ENCODE measurements around the gene LHX5.

The LHX5 gene

DNA sequence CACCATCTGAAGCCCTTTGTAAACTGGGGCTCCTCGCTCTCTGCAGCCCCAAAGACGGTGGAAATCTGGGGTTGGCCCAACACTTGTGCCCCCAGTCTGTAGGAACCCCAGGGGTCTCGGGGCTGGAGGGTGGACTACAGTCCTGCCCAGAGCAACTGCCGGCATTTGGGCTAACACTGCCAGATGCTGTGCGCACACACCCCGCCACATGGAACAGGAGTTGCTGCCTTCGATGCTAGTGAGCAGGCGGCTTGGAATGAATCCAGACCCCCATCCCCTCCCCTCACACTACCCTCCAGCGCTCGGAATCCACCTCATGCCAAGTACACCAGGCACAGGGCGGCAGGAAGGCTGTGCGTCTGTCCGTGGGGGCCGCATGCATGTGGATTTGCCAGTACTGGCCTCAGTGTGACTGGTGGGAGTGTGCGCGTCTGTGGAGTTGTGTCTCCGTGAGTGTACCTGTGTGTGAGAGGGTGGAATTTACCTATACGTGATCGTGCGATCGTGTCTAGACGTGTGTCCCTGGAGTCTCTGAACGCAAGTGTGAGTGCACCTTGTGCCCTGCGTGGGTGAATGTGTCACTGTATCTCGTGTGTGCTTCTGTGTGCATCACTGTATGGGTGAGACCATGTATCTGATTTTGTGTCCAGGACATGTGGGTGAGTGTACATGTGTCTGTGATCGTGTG, 5.1 kb downstream of the LHX5 start:
- DNase-seq (ENCODE audit: low spot score), result no peak

DNA sequence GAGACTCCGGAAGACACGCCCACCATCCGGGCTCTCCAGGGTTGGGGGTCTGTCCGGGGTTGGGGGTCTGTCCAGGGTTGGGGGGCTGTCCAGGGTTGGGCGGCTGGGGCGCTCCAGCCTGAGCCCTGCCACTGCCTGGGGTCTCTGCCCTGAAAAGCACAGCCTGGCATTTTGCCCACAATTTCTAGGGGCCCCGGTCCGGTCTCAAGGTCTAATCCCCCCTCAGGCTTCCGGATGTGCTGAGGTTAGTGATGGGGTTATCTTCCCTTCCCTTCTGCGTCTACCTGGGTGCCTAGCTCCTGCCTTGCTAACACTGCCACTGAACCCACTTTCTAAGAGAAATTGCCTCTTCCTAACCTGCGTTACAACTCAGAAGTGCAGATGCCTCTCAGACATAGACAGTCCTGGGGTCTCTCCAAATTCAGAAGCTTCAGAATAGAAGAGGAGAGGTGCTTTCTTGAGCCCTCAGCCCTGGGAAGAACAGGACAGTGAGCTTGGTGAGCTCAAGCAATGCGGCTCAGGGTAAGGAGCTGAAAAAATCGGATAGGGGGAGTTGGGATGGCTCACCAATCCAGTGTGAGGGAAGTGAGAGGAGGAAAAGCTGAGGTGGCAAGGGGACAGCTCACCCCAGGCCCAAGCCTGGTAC, 5.7 kb downstream of the LHX5 start:
- no peak for DNase-seq (ENCODE audit: low spot score)

DNA sequence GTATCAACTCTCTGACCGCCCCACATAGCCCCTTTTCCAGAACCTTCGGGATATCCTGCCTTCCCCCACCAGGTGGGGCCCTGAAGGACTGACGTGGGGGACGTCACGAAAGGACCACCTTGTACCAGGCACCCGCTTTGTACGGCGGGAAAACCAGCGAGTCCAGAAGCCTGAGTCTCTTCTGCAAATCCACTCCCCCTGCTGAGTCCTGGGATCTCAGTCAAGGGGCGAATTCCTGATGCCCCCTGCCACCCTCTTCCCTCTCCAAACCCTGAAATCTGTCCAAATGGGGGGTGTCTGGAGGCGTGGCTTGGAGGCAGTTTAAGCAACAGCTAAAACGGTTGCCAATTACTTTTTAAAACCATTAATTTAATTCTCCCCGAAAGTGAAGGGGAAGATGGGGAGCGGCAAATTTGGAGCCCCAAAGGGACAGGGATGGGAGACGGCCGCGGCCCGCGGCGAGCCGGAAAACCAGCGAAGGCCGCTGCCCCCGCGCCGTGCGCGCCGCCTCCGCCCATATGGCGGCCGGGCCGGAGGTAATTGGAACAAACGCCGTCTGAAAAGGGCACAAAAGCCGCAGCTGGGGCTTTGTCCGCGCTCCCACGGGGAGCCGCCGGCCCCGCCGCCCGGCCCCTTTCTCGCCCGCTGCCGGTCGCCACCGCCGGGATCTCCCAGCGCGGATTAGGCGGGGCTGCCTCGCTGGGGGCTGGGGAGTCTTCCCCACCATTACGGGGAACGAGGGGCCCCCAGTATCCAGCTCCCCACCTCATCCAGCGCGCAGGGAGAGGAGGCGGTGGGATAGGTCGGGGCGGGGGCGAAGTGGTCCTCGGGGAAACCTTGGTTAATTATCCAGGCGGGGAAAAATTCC, 6.6 kb downstream of the LHX5 start:
- DNase-seq (ENCODE audit: low spot score), result no peak

DNA sequence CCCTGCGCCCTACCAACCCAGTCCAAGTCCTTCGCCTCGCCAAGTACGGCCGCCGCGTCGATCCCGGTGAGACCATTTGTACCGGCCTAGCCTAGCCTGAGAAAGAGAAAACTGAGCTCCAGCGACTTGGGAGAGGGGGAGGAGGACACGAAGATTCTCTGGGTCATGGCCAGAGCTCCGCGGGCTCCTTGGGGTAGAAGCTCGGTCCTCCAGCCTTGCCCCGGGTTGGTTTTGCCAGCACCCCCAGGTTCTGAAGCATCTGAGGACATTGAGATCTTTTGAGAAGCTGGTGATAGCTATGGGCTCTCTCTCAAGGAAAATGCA, 7.3 kb downstream of the LHX5 start:
- DNase-seq (ENCODE audit: low spot score), result no peak

DNA sequence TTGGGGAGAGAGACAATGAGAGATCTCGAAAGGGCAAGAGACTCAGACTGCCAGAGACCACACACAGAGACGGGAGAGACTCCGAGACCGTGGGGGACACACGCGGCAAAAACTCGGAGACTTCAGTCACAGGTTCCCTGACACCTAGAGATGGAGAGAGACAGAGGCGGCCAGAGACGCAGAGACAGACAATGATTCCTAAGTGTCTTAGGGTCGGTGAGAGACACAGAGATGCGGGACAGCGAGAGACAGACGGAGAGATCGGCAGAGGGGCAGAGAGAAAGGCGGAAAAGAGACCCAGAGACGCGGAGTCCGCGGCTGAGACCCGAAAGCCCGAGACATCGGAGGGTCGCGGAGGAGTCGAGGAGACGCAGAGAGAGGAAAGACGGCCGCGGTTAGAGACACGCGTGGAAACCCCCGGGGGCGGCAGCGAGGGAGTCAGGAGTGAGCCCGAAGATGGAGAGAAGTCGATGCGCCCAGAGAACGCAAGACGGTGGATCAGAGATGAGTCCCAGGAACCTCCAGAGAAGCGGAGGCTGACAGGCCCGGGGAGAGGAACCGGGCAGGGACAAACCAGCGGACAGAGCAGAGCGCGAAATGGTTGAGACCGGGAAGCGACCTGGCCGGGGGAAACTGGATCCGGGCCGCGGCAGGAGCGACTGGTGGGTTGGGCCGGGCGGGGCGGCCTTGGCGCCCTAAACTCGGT, 7.8 kb downstream of the LHX5 start:
- no peak for DNase-seq (ENCODE audit: low spot score)

DNA sequence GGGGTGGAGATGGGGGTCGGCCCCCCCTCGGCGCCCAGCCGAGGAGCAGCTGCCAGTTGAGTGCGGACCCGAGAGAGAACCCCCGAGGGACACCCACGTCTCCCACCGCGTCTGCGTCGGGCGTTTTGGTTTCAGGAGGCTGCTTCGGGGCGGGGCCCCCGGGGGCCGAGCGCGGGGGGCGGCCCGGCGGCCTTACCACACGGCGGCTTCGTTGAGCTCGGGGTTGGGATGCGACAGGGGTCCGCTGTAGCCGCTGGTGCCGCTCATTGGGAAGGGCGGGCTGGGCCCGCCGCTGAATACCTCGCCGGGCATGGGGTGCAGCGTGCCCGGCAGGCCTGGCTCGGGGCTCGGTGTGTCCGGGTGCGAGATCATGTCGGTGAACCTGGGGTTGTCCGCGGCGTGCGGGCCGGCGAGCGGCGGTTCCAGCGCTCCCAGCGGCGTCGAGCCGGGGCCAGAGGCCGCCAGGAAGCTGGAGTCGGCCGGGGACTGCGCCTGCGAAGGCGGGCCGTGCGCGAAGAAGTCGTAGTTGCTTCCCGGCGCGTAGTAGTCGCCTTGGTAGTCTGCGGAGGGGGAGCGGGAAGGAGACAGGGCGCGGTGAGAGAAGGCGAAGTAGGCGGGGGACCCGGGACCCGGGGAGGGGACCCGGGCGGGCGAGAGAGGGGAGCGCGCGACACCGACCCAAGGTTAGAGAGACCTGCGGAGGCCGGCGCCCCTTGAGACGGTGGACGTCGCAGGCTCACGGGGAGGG, 8.5 kb downstream of the LHX5 start:
- no peak for DNase-seq (ENCODE audit: low spot score)

DNA sequence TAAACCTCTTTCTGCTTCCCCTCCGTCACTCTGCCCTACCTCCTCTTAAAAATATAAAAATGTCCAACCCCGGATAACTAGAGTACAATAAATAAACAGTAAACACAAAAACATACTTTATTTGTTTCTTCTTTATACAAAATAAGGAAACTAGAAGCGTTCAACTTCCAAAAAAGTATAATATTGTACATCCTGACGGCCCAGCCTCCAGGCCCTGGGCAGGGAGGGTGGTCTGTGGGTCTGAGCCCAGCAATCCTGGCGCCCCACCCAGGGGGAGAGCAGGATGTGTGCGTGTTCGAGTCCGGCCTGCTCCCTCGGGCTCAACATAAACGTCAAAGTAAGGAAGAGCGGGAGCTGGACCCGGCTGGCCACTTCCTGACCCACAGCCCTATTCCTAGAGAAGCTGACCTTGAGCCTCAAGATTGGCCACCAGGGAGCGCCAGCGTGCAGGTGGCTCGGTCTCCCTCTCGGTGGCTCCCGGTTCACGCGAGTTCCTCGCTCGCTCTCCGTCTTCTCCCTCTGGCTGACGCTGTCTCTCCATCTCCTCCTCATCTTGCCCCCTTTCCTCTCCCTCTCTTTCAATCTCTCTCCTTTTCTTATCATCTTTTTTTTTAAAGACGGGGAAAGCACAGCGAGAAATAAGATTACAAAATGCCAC, 9.4 kb downstream of the LHX5 start:
- peak; percentile 76 for DNase-seq (ENCODE audit: low spot score)

DNA sequence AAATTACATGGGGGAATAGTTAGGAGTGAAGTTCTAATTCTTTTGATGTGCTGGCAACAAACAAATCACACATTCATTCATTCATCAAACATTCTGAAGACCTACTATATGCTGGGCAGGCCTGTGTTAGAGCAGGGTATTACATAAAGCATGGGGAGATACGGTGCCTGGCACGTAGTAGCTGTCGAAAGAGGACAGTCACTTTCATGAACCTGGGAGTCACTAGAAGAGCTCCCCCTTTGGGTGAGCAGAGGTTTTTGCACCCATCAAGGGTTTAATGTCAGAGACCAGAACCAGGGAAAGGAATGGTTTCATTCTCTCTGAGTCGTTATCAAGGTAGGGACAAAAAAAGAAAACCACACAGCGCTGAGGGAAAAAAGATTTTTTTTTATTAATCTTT, 10.0 kb downstream of the LHX5 start:
- peak; percentile 39 for DNase-seq (ENCODE audit: low spot score)

DNA sequence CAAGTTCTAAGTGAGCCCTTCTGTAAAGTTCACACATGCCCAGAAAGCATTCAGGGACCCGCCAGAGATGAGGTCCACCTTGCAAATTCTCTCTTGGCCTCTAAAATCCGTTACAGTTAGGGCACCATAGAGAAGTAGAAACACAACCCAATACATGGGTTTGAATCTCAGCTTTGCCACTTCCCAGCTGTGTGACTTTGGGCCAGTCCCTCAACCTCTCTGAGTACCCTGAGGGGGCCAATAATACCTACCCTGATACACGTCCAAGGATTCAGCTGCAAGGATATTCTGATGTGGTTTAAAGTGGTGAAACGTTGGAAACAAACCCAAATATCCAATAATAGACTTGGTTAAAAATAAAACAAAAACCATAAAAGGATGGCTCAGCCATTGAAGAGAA, 11.7 kb downstream of the LHX5 start:
- no peak for DNase-seq (ENCODE audit: low spot score)

DNA sequence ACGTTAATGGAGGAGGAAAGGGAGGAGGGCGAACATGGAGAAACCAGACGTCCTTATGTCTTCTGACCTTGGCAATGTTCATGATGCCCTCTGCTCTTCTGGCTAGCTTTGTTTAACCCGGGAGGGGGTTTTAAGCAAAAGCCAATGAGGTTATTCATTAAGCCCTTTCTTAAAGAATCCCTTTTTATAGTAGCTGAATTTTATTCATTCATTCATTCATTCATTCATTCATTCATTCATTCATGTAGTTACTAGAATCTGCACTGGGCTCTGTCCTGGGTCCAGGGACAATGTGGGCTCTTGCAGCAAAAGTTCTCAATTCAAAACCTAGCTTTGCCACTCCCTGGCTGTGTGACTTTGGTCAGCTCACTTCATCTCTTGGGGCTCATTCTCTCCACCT, 14.0 kb downstream of the LHX5 start:
- no peak for DNase-seq (ENCODE audit: low spot score)

DNA sequence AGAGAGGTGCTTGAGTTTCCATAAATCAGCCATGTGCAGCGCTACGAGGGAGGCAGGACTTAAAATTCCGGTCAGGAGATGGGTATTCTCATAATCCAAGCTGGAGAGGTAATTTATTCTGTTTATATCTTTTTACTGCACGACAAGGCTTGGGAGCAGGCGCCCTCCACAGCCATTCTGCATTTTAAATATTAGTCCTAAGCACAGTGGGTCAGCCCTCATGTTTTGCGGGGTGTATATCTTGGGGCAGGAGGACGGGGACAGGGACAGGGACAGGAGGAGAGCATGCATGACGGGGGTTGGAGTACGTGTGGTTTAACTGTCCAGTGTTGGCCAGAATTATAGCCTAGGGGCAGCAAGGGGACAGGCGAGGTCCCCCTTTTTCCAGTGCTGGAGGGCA, 14.5 kb downstream of the LHX5 start:
- no peak for DNase-seq (ENCODE audit: low spot score)

DNA sequence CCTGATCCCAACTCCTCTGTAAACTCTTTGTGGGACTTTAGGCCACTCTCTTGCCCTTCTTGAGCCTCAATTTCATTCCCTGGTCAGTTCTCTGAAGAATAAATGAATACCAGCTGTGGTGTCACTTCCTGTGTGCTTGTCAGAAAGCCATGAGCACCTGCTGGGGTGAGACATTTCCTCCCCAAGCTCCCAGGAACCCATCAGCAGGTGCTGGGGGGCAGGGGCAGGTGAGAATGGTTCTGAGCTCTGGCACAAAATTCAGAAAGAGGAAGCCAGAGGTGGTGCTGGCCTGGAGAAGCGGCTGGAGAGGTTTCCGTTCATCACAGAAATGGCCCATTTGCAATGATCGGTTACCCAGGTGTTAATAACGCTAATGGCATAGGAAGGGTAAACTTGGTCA, 14.9 kb downstream of the LHX5 start:
- no peak for DNase-seq (ENCODE audit: low spot score)

DNA sequence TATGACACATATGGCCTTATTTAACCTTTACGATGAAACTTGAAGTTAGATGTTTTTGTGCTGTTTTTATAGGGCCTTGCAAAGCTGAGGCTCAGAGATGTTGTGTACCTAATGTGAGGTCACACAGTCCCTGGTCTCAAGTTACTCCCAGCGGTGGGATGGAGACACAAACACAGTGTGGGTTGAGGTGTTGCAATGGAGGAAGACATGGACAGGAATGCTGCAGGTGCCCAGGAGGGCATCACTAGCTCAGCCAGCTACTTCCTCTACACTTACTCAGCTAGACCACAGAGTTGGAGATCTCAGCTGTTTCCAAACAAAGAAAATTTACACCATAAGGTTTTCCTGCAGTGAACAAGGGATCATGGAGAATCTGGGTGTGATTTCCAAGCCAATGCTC, 15.5 kb downstream of the LHX5 start:
- no peak for DNase-seq (ENCODE audit: low spot score)

DNA sequence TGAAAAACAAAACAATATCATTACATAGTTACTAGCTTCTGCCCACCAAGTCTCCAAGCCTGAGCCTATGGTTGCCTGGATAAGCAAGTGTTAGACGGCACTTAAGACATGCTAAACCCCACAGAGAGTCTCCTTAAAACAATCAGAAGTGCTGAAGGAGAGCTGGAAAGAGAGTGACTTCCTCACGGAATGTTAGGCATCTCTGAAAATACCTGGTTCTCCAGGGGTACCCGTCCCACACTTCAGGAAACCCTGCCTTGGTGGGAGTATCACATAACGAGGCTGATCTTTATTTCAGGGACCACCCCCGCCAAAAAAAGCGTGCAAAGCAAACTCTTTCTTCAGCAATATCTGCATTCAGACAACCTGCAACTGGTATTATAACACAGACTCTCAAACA, 18.3 kb downstream of the LHX5 start:
- DNase-seq (ENCODE audit: low spot score), result no peak

DNA sequence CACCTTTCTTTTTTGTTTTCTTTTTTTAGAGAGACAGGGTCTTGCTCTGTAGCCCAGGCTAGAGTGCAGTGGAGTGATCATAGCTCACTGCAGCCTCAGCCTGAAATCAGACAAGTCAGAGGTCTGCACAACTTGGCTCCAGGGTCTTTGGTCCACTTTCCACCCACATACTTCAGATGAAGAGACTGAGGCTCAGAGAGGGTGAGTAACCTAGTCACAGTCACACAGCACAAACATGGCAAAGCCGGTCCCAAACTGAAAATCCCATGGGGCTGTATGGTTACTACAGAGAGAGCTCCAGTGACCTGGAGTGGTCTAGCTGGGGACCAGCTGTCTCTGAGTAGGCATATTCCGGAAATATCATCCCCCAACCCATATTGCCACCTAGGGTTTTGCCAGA, 19.2 kb downstream of the LHX5 start:
- DNase-seq (ENCODE audit: low spot score), result no peak

DNA sequence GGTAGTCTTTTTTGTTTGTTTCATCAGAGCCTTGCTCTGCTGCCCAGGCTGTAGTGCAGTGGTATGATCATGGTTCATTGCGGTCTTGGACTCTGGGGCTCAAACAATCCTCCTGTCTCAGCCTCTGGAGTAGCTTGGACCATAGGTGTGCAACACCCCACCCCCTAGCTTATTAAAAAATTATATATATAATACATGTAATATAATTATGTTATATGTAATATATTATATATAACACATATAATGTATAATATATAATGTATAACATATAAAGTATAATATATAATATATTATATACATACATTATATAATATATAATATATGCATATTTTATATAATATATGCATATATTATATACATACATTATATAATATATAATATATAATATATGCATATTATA, 21.8 kb downstream of the LHX5 start:
- DNase-seq (ENCODE audit: low spot score), result no peak

DNA sequence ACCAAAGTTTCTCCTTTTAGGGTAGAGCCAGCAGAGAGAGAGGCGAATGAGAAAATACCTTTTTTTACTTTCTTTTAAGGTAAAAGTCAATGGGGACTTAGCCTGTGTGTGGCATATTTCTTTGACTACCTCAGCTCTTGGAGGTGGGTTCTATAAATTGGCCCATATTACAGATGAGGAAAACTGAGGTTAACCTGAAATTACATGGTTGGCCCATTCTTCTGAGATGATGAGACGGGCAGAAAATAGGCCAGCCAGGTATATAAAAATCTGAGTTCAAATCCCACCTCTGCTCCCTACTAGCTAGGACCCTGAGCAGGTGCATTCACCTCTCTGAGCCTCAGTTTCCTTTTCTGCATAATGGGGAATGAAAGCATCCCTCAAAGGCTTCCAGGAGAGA, 22.4 kb downstream of the LHX5 start:
- DNase-seq (ENCODE audit: low spot score), result no peak

DNA sequence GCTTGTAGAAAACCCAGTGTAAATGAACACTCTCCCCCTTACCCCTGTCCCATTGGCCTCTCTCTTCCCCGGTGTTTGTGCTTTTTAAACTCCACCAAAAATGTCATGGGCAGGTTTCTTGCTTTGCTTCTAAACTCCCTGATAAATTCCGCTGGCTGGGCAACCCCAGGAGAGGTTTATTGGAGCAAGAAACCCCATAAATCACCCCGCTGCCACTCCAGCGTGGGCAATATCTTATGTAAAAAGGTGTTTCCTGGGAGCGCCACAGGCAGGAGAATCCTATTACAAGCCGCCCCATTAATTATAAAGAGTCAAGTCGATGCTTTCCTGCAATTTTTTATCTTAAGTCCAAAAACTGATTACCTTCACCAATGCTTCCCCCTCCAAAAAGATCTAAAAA, 22.8 kb downstream of the LHX5 start:
- no peak for DNase-seq (ENCODE audit: low spot score)

DNA sequence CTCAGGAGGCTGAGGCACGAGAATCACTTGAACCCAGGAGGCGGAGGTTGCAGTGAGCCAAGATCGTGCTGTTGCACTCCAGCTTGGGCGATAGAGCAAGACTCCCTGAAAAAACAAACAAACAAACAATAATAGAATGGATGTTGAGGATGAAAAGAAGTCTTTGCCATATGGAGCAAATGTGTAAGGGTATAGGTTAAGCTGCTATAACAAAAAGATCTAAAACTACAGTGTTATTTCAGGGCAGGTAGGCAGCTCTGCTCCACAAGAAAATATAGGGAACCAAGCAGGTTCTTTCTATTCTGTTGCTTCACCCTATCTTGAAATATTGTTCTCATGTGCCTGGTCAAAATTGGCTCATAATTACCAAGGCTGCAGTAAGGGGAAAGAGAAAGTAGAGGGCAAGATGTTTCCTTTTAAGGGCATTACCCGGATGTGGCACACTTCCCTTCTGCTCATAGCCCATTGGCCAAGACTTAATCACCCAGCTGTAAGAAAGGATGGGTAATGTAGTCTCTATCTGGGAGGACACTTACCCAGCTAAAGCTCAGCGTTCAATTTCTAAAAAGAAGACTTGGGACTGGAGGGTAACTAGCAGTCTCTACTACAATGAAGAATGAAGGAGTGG, 26.0 kb downstream of the LHX5 start:
- no peak for DNase-seq (ENCODE audit: low spot score)

DNA sequence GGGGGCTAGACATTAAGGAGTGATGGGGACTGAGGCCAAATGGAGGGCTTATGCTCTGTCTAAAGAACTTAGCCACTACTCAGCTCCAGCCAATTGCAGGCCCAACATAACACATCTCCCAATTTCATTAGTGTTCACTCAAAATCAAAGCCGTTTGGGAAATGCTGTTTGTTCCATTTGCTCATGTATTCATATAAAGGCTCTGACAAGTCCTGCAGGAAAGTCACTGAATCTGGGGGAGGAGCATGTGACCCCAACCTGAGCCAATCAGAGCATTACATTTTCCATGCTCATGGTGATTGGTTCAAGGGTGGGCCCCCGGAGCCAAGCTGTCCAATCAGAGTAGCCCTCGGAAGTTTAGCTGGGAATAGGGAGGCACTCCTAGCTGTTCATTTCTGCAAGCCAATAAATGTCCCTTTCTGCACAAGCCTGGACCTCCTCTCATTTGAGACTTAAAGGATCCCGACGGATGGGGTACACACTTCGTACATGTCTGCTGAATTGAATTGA, 28.6 kb downstream of the LHX5 start:
- DNase-seq (ENCODE audit: low spot score), result no peak

All from SK-N-DZ (cell line).